HEK293 (cell line): ENCODE measurements around the gene RNASEH2C.

ENCODE experiments used
- CTCF ChIA-PET: fragments of 350-600 bp; formaldehyde crosslinking; extraction: SDS; loops from one replicate; lab custom pipeline; 2021; ENCODE audit warnings: antibody characterized with exemption; lab: Yijun Ruan, JAX
- POLR2A ChIA-PET: fragments of 300-600 bp; formaldehyde crosslinking; extraction: SDS; loops from one replicate; lab custom pipeline; 2020; ENCODE audit warnings: antibody characterized with exemption, inconsistent platforms; lab: Yijun Ruan, JAX
- H3K27ac ChIP-seq: fragments of 200-500 bp; sonication (Bioruptor generic); 2 replicates; pipeline ENCODE4 v1.5.1; 2014; ENCODE audit warnings: low read depth, low read length, control low read depth, inconsistent platforms; ENCODE audit errors: extremely low read depth
- H3K36me3 ChIP-seq, 2 experiments: fragments of 200-500 bp in 1 of 2; sonication (Bioruptor generic) in 1 of 2; 1 replicate in 1 of 2; 2 replicates in 1 of 2; pipeline ENCODE4 v1.5.1; 2014 to 2017; ENCODE audit warnings: inconsistent platforms in 2 of 2, low read length in 2 of 2; ENCODE audit not compliant: control insufficient read depth in 2 of 2, insufficient read depth in 1 of 2
- H3K4me1 ChIP-seq: fragments of 200-500 bp; sonication (Bioruptor generic); 2 replicates; pipeline ENCODE4 v1.5.1; 2014; ENCODE audit warnings: mild to moderate bottlenecking, low read length, inconsistent platforms; ENCODE audit not compliant: control insufficient read depth, insufficient read depth
- H3K4me3 ChIP-seq: 2 replicates; pipeline ENCODE4 v1.5.1; 2011; ENCODE audit warnings: low read depth, mild to moderate bottlenecking, control low read depth, low read length, moderate library complexity
- H3K9me3 ChIP-seq: fragments of 200-500 bp; sonication (Bioruptor generic); 2 replicates; pipeline ENCODE4 v1.5.1; 2014; ENCODE audit warnings: low read depth, low read length, inconsistent platforms; ENCODE audit not compliant: control insufficient read depth, insufficient read depth
- GLIS2 ChIP-seq: fragments of 450-650 bp; formaldehyde crosslinking; IDR thresholded peaks from 2 replicates; pipeline ENCODE4 v1.5.1; 2016; ENCODE audit warnings: missing biosample characterization, missing genetic modification characterization
- KLF10 ChIP-seq: fragments of 450-650 bp; IDR thresholded peaks from 2 replicates; pipeline ENCODE4 v1.5.1; 2018; ENCODE audit warnings: missing biosample characterization, mild to moderate bottlenecking, missing genetic modification characterization
- OSR2 ChIP-seq: fragments of 450-650 bp; formaldehyde crosslinking; IDR thresholded peaks from 2 replicates; pipeline ENCODE4 v1.5.1; 2016; ENCODE audit warnings: missing biosample characterization, missing genetic modification characterization
- SP3 ChIP-seq: fragments of 450-650 bp; formaldehyde crosslinking; IDR thresholded peaks from 2 replicates; pipeline ENCODE4 v1.5.1; 2016; ENCODE audit warnings: missing biosample characterization, missing genetic modification characterization
- TSHZ1 ChIP-seq: fragments of 450-650 bp; formaldehyde crosslinking; IDR thresholded peaks from 2 replicates; pipeline ENCODE4 v1.5.1; 2016; ENCODE audit warnings: missing biosample characterization, missing genetic modification characterization, borderline replicate concordance
- ZBTB44 ChIP-seq: fragments of 450-650 bp; IDR thresholded peaks from 2 replicates; pipeline ENCODE4 v1.5.1; 2018; ENCODE audit warnings: missing biosample characterization, mild to moderate bottlenecking, missing genetic modification characterization
- ZFP41 ChIP-seq: fragments of 450-650 bp; formaldehyde crosslinking; IDR thresholded peaks from 2 replicates; pipeline ENCODE4 v1.5.1; 2016; ENCODE audit warnings: missing biosample characterization, missing genetic modification characterization, borderline replicate concordance
- ZIC2 ChIP-seq: fragments of 450-650 bp; formaldehyde crosslinking; IDR thresholded peaks from 2 replicates; pipeline ENCODE4 v1.5.1; 2016; ENCODE audit warnings: missing biosample characterization, missing genetic modification characterization
- ZNF133 ChIP-seq: fragments of 450-650 bp; formaldehyde crosslinking; IDR thresholded peaks from 2 replicates; pipeline ENCODE4 v1.5.1; 2016; ENCODE audit warnings: missing biosample characterization, missing genetic modification characterization
- ZNF19 ChIP-seq: fragments of 450-650 bp; formaldehyde crosslinking; IDR thresholded peaks from 2 replicates; pipeline ENCODE4; 2016; ENCODE audit warnings: missing biosample characterization, missing genetic modification characterization, low read depth
- ZNF292 ChIP-seq: fragments of 450-650 bp; formaldehyde crosslinking; IDR thresholded peaks from 2 replicates; pipeline ENCODE4 v1.5.1; 2016; ENCODE audit warnings: low read depth, missing biosample characterization, missing genetic modification characterization, borderline replicate concordance
- ZNF311 ChIP-seq: fragments of 450-650 bp; formaldehyde crosslinking; IDR thresholded peaks from 2 replicates; pipeline ENCODE4 v1.5.1; 2017; ENCODE audit warnings: missing biosample characterization, missing genetic modification characterization, borderline replicate concordance
- ZNF341 ChIP-seq: fragments of 450-650 bp; formaldehyde crosslinking; IDR thresholded peaks from 2 replicates; pipeline ENCODE4; 2016; ENCODE audit warnings: low read depth, missing biosample characterization, missing genetic modification characterization
- ZNF350 ChIP-seq: fragments of 450-650 bp; formaldehyde crosslinking; IDR thresholded peaks from 2 replicates; pipeline ENCODE4 v1.5.0; 2017; ENCODE audit warnings: missing biosample characterization, mild to moderate bottlenecking, missing genetic modification characterization
- ZNF366 ChIP-seq: fragments of 450-650 bp; formaldehyde crosslinking; conservative IDR thresholded peaks from 2 replicates; pipeline ENCODE4 v1.5.1; 2016; ENCODE audit warnings: missing biosample characterization, missing genetic modification characterization
- ZNF501 ChIP-seq: fragments of 450-650 bp; formaldehyde crosslinking; IDR thresholded peaks from 2 replicates; pipeline ENCODE4 v1.5.1; 2016; ENCODE audit warnings: missing biosample characterization, missing genetic modification characterization
- ZNF548 ChIP-seq: fragments of 450-650 bp; formaldehyde crosslinking; IDR thresholded peaks from 2 replicates; pipeline ENCODE4 v1.5.1; 2016; ENCODE audit warnings: missing biosample characterization, missing genetic modification characterization
- ZNF654 ChIP-seq: fragments of 450-650 bp; formaldehyde crosslinking; IDR thresholded peaks from 2 replicates; pipeline ENCODE4 v1.5.1; 2016; ENCODE audit warnings: low read depth, missing biosample characterization, missing genetic modification characterization
- ZNF660 ChIP-seq: fragments of 450-650 bp; IDR thresholded peaks from 2 replicates; pipeline ENCODE4 v1.5.1; 2018; ENCODE audit warnings: missing biosample characterization, mild to moderate bottlenecking, missing genetic modification characterization
- ZNF677 ChIP-seq: fragments of 450-650 bp; IDR thresholded peaks from 2 replicates; pipeline ENCODE4 v1.5.0; 2018; ENCODE audit warnings: missing biosample characterization, mild to moderate bottlenecking, missing genetic modification characterization, moderate library complexity
- ZNF76 ChIP-seq: fragments of 450-650 bp; formaldehyde crosslinking; IDR thresholded peaks from 2 replicates; pipeline ENCODE4; 2016; ENCODE audit warnings: low read depth, missing biosample characterization, missing genetic modification characterization, borderline replicate concordance
- TF ChIP-seq, protein P1 (sequence below): fragments of 450-650 bp; formaldehyde crosslinking; conservative IDR thresholded peaks from 2 replicates; pipeline ENCODE4 v1.5.1; 2016; ENCODE audit warnings: low read depth, missing biosample characterization, missing genetic modification characterization
- TF ChIP-seq, protein P2 (sequence below): fragments of 450-650 bp; formaldehyde crosslinking; IDR thresholded peaks from 2 replicates; pipeline ENCODE4 v1.5.1; 2016; ENCODE audit warnings: missing biosample characterization, missing genetic modification characterization

RNASEH2C gene

DNA sequence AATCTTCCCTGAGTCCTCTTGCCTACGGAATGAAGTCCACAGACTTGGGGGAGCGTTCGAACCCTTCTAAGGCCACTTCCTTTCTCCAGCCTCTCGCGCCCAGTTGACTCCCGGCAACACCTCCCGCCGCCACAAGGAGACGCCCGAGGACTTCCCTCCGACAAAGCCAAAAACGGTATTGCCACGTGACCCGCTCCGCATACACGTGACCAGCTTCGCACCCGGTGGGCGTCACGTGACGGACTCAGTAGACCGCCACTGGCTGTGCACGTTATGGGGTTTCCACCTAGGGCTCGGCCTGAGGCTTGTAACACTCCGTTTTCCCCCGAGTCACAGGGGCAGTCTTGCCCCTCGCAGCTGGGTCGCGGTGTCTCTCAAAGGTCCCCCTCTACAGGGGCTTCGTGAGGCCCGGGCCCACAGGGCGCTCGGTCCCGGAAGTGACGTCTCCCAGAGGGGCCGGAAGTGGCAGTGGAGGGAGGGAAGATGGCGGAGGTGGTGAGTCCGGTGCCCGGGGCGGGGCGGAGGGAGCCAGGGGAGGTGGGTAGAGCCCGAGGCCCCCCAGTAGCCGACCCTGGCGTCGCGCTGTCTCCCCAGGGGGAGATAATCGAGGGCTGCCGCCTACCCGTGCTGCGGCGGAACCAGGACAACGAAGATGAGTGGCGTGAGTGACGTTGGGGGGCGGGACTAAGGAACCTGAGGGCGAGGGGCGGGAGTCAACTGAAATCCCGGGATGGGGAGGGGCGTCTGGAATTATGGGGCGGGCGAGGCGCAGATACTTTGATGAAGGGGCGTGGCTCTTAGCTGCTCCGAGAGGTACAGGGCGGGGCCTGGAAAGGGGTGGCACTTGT is 8.6 kb downstream of the RNASEH2C start, which contains the start of gene KAT5:
Gene KAT5 (plus strand): TSS at position 468 of the 848 bp plus-strand sequence. CDS start 16 bp downstream, at position 484.
- Histone ChIP-seq H3K4me1 (no peaks in the 10 kb centered on the region), H3K4me3 (peak within 1 kb of the TSS; percentile 55), H3K27ac (peak within 1 kb of the TSS; percentile 60), H3K9me3 (no peaks in the 10 kb centered on the region), H3K36me3 (peaks cover 5 to 43% of the 10 kb centered on the region in 2 experiments; a peak in 2 of 3 replicates)
- CTCF ChIA-PET, result interaction anchor here (0.6 to 2.8 kb wide), 43 partner anchors 8 to 406 kb away, joined by 3 to 41 read pairs (median 4); partner anchors contain the start of genes FAM89B, FIBP, MUS81 and RNASEH2C
- POLR2A ChIA-PET, result interaction anchor here (0.6 to 3.1 kb wide), 23 partner anchors 8 to 1642 kb away, joined by 3 to 55 read pairs (median 4); partner anchors contain the start of genes CCDC85B, CFL1, FIBP and MUS81
- no peak for TF ChIP-seq ZNF133 (tag by site-specific recombination)
- TF ChIP-seq ZIC2 (tag by site-specific recombination), result peak; percentile 79
- TF ChIP-seq ZNF501 (tag by site-specific recombination), result peak; percentile 98
- no peak for TF ChIP-seq ZNF548 (tag by site-specific recombination)
- no peak for TF ChIP-seq ZFP41
- 0 out of 2 replicates have a peak, but pooled peaks have one; percentile 16 for TF ChIP-seq ZNF341 (tag by site-specific recombination)
- TF ChIP-seq, protein P1, sequence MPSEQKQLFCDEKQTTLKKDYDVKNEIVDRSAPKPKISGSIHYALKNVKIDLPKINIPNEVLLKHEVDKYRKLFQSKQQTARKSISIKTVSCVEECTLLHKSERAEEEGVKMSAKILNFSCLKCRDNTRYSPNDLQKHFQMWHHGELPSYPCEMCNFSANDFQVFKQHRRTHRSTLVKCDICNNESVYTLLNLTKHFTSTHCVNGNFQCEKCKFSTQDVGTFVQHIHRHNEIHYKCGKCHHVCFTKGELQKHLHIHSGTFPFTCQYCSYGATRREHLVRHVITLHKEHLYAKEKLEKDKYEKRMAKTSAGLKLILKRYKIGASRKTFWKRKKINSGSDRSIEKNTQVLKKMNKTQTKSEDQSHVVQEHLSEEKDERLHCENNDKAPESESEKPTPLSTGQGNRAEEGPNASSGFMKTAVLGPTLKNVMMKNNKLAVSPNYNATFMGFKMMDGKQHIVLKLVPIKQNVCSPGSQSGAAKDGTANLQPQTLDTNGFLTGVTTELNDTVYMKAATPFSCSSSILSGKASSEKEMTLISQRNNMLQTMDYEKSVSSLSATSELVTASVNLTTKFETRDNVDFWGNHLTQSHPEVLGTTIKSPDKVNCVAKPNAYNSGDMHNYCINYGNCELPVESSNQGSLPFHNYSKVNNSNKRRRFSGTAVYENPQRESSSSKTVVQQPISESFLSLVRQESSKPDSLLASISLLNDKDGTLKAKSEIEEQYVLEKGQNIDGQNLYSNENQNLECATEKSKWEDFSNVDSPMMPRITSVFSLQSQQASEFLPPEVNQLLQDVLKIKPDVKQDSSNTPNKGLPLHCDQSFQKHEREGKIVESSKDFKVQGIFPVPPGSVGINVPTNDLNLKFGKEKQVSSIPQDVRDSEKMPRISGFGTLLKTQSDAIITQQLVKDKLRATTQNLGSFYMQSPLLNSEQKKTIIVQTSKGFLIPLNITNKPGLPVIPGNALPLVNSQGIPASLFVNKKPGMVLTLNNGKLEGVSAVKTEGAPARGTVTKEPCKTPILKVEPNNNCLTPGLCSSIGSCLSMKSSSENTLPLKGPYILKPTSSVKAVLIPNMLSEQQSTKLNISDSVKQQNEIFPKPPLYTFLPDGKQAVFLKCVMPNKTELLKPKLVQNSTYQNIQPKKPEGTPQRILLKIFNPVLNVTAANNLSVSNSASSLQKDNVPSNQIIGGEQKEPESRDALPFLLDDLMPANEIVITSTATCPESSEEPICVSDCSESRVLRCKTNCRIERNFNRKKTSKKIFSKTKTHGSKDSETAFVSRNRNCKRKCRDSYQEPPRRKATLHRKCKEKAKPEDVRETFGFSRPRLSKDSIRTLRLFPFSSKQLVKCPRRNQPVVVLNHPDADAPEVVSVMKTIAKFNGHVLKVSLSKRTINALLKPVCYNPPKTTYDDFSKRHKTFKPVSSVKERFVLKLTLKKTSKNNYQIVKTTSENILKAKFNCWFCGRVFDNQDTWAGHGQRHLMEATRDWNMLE (tag by site-specific recombination), result peak; percentile 81
- TF ChIP-seq ZNF660 (tag by site-specific recombination), result 0 out of 2 replicates have a peak, but pooled peaks have one; percentile 61
- no peak for TF ChIP-seq ZNF350
- no peak for TF ChIP-seq ZNF19 (tag by site-specific recombination)
- no peak for TF ChIP-seq ZNF311 (tag by site-specific recombination)
- no peak for TF ChIP-seq ZNF677
- peak; percentile 91 for TF ChIP-seq GLIS2
- TF ChIP-seq TSHZ1 (tag by site-specific recombination), result peak; percentile 29; the same call in 1 of the 2 replicates
- TF ChIP-seq SP3 (tag by site-specific recombination), result peak; percentile 95
- peak; percentile 81 for TF ChIP-seq ZNF654
- TF ChIP-seq, protein P2, sequence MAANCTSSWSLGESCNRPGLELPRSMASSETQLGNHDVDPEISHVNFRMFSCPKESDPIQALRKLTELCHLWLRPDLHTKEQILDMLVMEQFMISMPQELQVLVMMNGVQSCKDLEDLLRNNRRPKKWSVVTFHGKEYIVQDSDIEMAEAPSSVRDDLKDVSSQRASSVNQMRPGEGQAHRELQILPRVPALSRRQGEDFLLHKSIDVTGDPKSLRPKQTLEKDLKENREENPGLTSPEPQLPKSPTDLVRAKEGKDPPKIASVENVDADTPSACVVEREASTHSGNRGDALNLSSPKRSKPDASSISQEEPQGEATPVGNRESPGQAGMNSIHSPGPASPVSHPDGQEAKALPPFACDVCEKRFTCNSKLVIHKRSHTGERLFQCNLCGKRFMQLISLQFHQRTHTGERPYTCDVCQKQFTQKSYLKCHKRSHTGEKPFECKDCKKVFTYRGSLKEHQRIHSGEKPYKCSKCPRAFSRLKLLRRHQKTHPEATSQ (tag by site-specific recombination), result peak; percentile 63; the same call in 1 of the 2 replicates
- no peak for TF ChIP-seq ZNF292 (tag by site-specific recombination)
- peak; percentile 80 for TF ChIP-seq ZNF76
- TF ChIP-seq ZBTB44 (tag by site-specific recombination), result no peak
- TF ChIP-seq ZNF366 (tag by site-specific recombination), result peak; percentile 98
- peak; percentile 26; the same call in 1 of the 2 replicates for TF ChIP-seq KLF10 (tag by site-specific recombination)
- peak; percentile 67 for TF ChIP-seq OSR2 (tag by site-specific recombination)
